Measurements from ENCODE around the gene SIDT2.

Gene SIDT2

DNA sequence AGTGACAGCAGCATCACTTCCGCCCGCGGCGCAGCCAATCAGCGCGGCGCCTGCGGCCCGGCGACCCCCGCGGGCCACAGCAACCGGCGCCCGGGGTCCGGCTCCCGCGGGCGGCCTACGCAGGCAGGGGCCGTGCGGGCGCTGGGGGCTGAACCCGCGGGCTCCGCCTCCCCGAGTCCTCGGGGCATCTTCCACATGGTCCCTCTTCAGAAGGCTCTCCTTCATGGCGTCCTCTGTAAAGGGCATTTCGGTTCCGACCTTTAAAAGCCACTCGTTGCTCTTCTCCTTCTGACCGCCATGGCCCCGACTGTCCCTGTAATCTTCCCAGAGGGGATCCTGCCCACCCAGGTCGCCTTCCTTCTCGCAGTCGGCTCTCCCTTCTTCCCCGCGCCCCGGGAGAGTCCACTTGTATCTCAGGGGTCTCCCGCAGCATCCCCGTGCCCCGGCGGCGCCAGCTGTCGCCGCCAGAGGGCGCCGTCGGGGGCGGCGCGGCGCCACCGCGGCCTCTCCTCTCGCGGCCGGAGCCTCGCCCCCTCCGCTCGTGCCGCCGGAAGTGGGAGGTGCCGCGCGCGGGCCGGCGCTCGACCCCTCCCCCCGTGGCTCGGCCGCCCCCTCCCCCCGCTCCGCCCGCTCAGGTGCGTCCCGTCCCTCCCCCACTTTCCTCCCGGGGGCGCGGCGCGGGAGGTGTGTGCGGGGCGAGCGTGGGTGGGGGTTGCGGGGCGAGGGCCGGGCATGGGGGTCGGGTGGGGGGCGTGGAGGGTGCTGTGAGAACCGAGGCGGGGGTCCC lies 53.7 kb downstream of the SIDT2 start, which contains the start of gene RNF214:
TSS of gene RNF214 (plus strand) at position 580 of the 787 bp plus-strand sequence. CDS start 1,602 bp downstream, outside the sequence.
- Histone ChIP-seq H3K4me3 (IDR thresholded peaks at IDR 0.05; ENCODE audit: insufficient read depth, low read depth, low read length) (no peak within 1 kb of the TSS), H3K4me2 (peak within 1 kb of the TSS; percentile 72), H3K9ac (peak within 1 kb of the TSS; percentile 79; the same call in 1 of the 2 replicates), H4K20me1 (ENCODE audit: insufficient read depth) (no peaks in the 10 kb centered on the region), H3K4me1 (ENCODE audit: low read depth, poor library complexity, severe bottlenecking) (peaks cover 13% of the 10 kb centered on the region), H3K79me2 (ENCODE audit: insufficient read depth, low read depth) (peaks cover 11% of the 10 kb centered on the region; the same call in 1 of the 2 replicates), H3K36me3 (ENCODE audit: insufficient read depth) (no peaks in the 10 kb centered on the region), H3K27me3 (ENCODE audit: insufficient read depth, low read depth) (no peaks in the 10 kb centered on the region), H2AFZ (ENCODE audit: low read depth) (peak within 1 kb of the TSS; percentile 76), H3K27ac (peak within 1 kb of the TSS; percentile 40; the same call in 1 of the 2 replicates)
- TF ChIP-seq, protein P1, sequence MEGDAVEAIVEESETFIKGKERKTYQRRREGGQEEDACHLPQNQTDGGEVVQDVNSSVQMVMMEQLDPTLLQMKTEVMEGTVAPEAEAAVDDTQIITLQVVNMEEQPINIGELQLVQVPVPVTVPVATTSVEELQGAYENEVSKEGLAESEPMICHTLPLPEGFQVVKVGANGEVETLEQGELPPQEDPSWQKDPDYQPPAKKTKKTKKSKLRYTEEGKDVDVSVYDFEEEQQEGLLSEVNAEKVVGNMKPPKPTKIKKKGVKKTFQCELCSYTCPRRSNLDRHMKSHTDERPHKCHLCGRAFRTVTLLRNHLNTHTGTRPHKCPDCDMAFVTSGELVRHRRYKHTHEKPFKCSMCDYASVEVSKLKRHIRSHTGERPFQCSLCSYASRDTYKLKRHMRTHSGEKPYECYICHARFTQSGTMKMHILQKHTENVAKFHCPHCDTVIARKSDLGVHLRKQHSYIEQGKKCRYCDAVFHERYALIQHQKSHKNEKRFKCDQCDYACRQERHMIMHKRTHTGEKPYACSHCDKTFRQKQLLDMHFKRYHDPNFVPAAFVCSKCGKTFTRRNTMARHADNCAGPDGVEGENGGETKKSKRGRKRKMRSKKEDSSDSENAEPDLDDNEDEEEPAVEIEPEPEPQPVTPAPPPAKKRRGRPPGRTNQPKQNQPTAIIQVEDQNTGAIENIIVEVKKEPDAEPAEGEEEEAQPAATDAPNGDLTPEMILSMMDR (conservative IDR thresholded peaks at IDR 0.05; ENCODE audit: low read depth, low read length) = peak; percentile 72

DNA sequence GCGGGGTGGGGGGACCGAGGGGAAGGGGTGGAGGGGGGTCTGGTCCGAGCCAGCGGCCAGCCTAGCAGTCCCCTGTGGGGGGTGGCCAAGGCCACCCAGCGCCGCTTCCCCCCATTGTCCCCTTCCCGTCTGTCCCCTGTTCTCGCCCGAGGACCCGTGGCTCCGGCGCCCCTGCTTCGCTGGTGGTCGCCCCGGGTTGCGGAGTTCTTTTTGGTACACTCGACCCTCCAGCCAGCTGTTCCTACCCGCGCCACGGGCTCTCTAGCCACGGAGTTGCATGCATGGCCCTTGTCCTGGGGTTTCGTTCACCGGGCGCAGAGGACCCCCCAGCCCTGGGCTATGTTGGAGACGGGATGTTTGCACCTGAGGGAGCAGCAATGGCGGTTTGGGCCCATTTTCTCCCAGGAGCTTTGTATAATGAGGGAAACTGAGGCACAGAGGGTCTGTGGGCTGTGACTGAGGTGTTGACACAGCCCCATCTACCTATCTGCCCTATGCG lies 54.4 kb downstream of the SIDT2 start:
- H3K27ac ChIP-seq = no peak overlapping the region
- H3K9ac ChIP-seq = peak overlapping the region; percentile 39; the same call in 1 of the 2 replicates
- H3K36me3 ChIP-seq (ENCODE audit: insufficient read depth) = no peaks in the 10 kb centered on the region
- peaks cover 13% of the 10 kb centered on the region for H3K4me1 ChIP-seq (ENCODE audit: low read depth, poor library complexity, severe bottlenecking)
- H3K79me2 ChIP-seq (ENCODE audit: insufficient read depth, low read depth) = peaks cover 11% of the 10 kb centered on the region; the same call in 1 of the 2 replicates
- TF ChIP-seq, protein P1 (conservative IDR thresholded peaks at IDR 0.05; ENCODE audit: low read depth, low read length) = no peak
- H2AFZ ChIP-seq (ENCODE audit: low read depth) = peak overlapping the region; percentile 57; the same call in 1 of the 2 replicates
- no peaks in the 10 kb centered on the region for H3K27me3 ChIP-seq (ENCODE audit: insufficient read depth, low read depth)
- H3K4me3 ChIP-seq (IDR thresholded peaks at IDR 0.05; ENCODE audit: insufficient read depth, low read depth, low read length) = no peak overlapping the region
- H4K20me1 ChIP-seq (ENCODE audit: insufficient read depth) = no peaks in the 10 kb centered on the region
- peak overlapping the region; percentile 57; the same call in 1 of the 2 replicates for H3K4me2 ChIP-seq

DNA sequence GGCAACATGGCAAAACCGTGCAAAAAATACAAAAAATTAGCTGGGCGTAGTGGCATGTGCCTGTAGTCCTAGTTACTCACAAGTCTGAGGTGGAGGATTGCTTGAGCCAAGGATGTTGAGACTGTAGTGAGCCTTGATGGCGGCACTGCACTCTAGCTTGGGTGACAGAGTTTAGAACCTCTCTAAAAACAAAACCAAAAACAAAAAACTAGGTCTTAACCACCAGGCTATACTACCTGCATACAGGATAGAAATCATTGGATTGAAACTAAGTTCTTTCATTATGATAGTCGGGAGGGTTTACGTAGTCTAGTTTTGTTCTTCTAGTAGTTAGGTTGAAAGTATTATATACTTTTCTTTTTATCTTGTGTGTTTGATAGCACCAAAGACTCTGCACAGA lies 59.7 kb downstream of the SIDT2 start:
- H2AFZ ChIP-seq (ENCODE audit: low read depth) = no peak overlapping the region
- no peaks in the 10 kb centered on the region for H3K36me3 ChIP-seq (ENCODE audit: insufficient read depth)
- no peaks in the 10 kb centered on the region for H3K79me2 ChIP-seq (ENCODE audit: insufficient read depth, low read depth)
- TF ChIP-seq, protein P1 (conservative IDR thresholded peaks at IDR 0.05; ENCODE audit: low read depth, low read length) = no peak
- no peak overlapping the region for H3K9ac ChIP-seq
- no peaks in the 10 kb centered on the region for H3K27me3 ChIP-seq (ENCODE audit: insufficient read depth, low read depth)
- no peaks in the 10 kb centered on the region for H4K20me1 ChIP-seq (ENCODE audit: insufficient read depth)
- no peak overlapping the region for H3K4me2 ChIP-seq
- peaks cover 4% of the 10 kb centered on the region for H3K4me1 ChIP-seq (ENCODE audit: low read depth, poor library complexity, severe bottlenecking)
- no peak overlapping the region for H3K27ac ChIP-seq
- H3K4me3 ChIP-seq (IDR thresholded peaks at IDR 0.05; ENCODE audit: insufficient read depth, low read depth, low read length) = no peak overlapping the region

DNA sequence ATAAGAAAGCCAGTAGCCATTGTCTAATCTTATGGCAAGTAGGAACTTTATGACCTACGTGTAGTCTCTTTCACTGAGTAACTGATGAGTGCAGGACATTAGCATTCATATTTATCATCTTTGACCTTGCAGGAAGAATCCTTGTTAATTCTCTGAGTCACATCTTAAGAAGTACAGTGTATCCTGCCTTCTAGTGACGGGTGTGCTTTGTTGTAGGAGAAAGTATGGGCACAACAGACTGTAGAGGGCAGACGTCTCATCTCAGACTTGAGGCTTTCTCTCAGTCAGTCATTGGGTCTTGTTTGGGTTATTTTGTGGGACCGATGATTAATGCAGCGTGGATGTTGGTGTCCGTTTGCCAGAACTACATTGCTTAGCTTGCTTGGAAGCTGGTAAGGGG lies 60.8 kb downstream of the SIDT2 start:
- no peak overlapping the region for H3K27ac ChIP-seq
- H3K36me3 ChIP-seq (ENCODE audit: insufficient read depth) = no peaks in the 10 kb centered on the region
- H3K4me1 ChIP-seq (ENCODE audit: low read depth, poor library complexity, severe bottlenecking) = no peaks in the 10 kb centered on the region
- H3K27me3 ChIP-seq (ENCODE audit: insufficient read depth, low read depth) = no peaks in the 10 kb centered on the region
- no peak overlapping the region for H3K4me3 ChIP-seq (IDR thresholded peaks at IDR 0.05; ENCODE audit: insufficient read depth, low read depth, low read length)
- TF ChIP-seq, protein P1 (conservative IDR thresholded peaks at IDR 0.05; ENCODE audit: low read depth, low read length) = no peak
- no peak overlapping the region for H2AFZ ChIP-seq (ENCODE audit: low read depth)
- no peaks in the 10 kb centered on the region for H4K20me1 ChIP-seq (ENCODE audit: insufficient read depth)
- H3K9ac ChIP-seq = no peak overlapping the region
- H3K4me2 ChIP-seq = no peak overlapping the region
- no peaks in the 10 kb centered on the region for H3K79me2 ChIP-seq (ENCODE audit: insufficient read depth, low read depth)
